Testis (tissue), 3 donors: ENCODE data around the gene LRRC8C. TPM values are rescaled to one million over a fixed set of nuclear protein-coding genes. Genes with fewer than 3 reads are reported as not detected.

Experiments used
- DNase-seq: peaks from one replicate; pipeline ENCODE4 v3.0.0-alpha.2; 2019
- H3K27ac ChIP-seq, 2 donors: fragments of 200-600 bp; sonication (generic); one replicate each; pipeline ENCODE4 v1.5.1; 2019
- H3K27me3 ChIP-seq: fragments of 200-600 bp; sonication (generic); one replicate; pipeline ENCODE4 v1.5.1; 2019
- H3K36me3 ChIP-seq: fragments of 200-600 bp; sonication (generic); one replicate; pipeline ENCODE4 v1.5.1; 2017; ENCODE audit warnings: low read depth; ENCODE audit errors: missing control alignments
- H3K4me1 ChIP-seq: fragments of 200-600 bp; sonication (generic); one replicate; pipeline ENCODE4 v1.5.1; 2019
- H3K4me3 ChIP-seq, 2 donors: fragments of 200-600 bp; sonication (generic); one replicate each; pipeline ENCODE4 v1.5.1; 2017 to 2019
- H3K9me3 ChIP-seq: fragments of 200-600 bp; sonication (generic); one replicate; pipeline ENCODE4 v1.5.1; 2017
- POLR2A ChIP-seq: fragments of 450-650 bp; IDR thresholded peaks from one replicate; pipeline ENCODE4 v1.6.1; 2017; ENCODE audit warnings: antibody characterized with exemption, mild to moderate bottlenecking, moderate library complexity
- WGBS, 2 donors: methylation state at CpG; one replicate each; pipeline ENCODE4 v1.1.5; 2018; 5-methylcytosine and 5-hydroxymethylcytosine counted together
- intact Hi-C: fragments of 100-400 bp; cut with DNase I; formaldehyde crosslinking; loops from one replicate; pipeline ENCODE4 v1.15.1; 2023; ENCODE audit warnings: low total_unique reads
- polyA plus RNA-seq: library from polyadenylated mRNA; stranded (reverse); fragments of 350-450 nt; fragmentation: Illumina TruSeq; extraction: RNeasy Lipid Tissue Mini Kit (QIAGEN cat#74804); gene quantifications from one replicate; pipeline ENCODE4 v1.2.3, GENCODE V29; 2014; ENCODE audit warnings: low read depth, low replicate concordance; ENCODE audit not compliant: insufficient read depth
- total RNA-seq, 2 donors: library from RNA; depleted of rRNA; stranded (reverse); fragments of >200 nt; gene quantifications; one replicate each; pipeline ENCODE4 v1.2.3, GENCODE V29; 2016
- TF ChIP-seq, protein P1 (sequence below), 3 experiments: fragments of 450-650 bp in 2 of 3; fragments of 200-600 bp in 1 of 3; sonication (generic) in 1 of 3; IDR thresholded peaks; one replicate each; pipeline ENCODE4 v1.5.1; 2016 to 2019; ENCODE audit warnings: antibody characterized with exemption in 3 of 3, mild to moderate bottlenecking in 2 of 3, moderate library complexity in 1 of 3

Gene LRRC8C
- total and polyA plus RNA-seq, 3 donors from 2014 or later = 8.2 to 19.8 (median 16.2) TPM

DNA sequence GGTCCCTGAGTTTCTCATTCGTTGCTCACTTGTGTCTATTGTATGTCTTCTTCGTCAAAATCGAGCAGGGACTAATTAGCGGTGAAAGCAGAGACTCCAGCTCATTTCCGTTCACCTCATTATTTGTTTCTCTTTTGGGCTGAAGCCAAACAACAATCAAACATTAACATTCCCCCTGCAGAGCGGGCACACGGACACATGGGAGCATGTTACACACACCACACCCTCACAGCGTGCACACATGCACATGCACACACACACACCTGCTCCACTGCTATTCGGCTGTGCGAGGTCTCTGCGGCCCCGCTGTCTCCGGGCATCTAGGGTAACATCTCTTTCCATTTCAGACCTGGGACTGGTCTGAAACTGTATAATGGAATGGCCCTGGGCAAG is 129.5 kb downstream of the LRRC8C start:
- WGBS, 2 donors = 27 to 45% methylated on average over 13 of the region's 13 CpGs
- peak overlapping the region; percentile 24 to 32 for H3K4me3 ChIP-seq
- no peaks in the 10 kb centered on the region for H3K36me3 ChIP-seq
- H3K4me1 ChIP-seq = peaks cover 6% of the 10 kb centered on the region
- no peak for DNase-seq
- no peaks in the 10 kb centered on the region for H3K9me3 ChIP-seq
- no peak for TF ChIP-seq POLR2A
- TF ChIP-seq, protein P1, sequence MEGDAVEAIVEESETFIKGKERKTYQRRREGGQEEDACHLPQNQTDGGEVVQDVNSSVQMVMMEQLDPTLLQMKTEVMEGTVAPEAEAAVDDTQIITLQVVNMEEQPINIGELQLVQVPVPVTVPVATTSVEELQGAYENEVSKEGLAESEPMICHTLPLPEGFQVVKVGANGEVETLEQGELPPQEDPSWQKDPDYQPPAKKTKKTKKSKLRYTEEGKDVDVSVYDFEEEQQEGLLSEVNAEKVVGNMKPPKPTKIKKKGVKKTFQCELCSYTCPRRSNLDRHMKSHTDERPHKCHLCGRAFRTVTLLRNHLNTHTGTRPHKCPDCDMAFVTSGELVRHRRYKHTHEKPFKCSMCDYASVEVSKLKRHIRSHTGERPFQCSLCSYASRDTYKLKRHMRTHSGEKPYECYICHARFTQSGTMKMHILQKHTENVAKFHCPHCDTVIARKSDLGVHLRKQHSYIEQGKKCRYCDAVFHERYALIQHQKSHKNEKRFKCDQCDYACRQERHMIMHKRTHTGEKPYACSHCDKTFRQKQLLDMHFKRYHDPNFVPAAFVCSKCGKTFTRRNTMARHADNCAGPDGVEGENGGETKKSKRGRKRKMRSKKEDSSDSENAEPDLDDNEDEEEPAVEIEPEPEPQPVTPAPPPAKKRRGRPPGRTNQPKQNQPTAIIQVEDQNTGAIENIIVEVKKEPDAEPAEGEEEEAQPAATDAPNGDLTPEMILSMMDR (IDR thresholded peaks at IDR 0.05) = no peak
- H3K27me3 ChIP-seq = no peaks in the 10 kb centered on the region
- intact Hi-C loops = loop anchor here (5.0 kb wide), 1 partner anchor 280 kb away; no protein-coding TSS in a partner anchor
- no peak overlapping the region for H3K27ac ChIP-seq

DNA sequence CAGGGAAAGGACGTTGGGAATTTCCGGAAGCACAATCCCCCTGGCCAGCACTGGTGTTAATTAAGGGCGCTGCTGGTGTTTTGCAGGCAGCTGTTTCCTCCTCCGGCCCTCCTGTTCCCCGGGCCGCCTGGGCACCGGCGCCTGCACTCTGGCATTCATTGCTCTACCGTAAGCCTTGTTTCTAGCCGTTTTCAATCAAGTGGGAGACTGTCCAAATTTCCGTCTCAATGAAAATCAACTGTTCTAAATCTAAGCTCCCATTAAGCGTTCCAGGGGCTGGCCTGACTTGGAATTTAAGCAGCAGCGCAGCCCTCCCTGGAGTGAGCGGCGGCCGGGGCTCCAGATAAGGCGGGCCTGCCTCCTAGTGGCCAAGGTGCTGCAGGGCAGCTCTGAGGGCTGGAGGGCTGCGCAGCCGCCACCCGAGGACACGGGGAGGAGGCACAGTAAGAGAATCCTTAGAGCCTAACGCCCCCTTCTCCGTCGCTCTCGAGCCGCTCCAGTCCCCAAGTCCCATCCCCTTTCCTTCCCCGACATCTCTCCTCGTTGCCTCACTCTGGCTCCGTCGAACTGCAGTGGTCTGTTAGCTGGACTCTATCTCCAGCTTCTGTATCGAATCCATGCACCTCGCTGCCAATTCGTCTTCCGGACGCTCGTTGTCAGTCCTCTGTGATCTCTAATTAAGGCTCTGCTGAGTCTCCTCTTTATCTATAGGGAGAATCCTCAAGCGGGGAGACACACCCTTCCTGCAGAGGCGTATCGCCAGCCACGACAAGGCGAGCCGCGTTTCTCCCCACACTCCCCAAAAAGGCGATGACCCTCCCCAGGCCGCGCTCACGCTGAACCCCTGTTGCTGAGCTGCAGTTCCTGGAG is 130.1 kb downstream of the LRRC8C start:
- Histone ChIP-seq H3K9me3 (no peaks in the 10 kb centered on the region), H3K27me3 (no peaks in the 10 kb centered on the region), H3K27ac (peak overlapping the region in 1 of 2 donors; percentile 21), H3K4me1 (peaks cover 6% of the 10 kb centered on the region), H3K4me3 (peak overlapping the region; percentile 24 to 32), H3K36me3 (no peaks in the 10 kb centered on the region)
- 2% methylated on average over 47 of the region's 47 CpGs for WGBS, 2 donors
- no peak for TF ChIP-seq POLR2A
- TF ChIP-seq, protein P1 (IDR thresholded peaks at IDR 0.05) = peak; percentile 91 to 96 (median 91)
- intact Hi-C loops = loop anchor here (5.0 kb wide), 1 partner anchor 281 kb away; no protein-coding TSS in a partner anchor
- DNase-seq = peak; percentile 92

- intact Hi-C loops = loop anchor here (5.0 kb wide), 1 partner anchor 281 kb away; no protein-coding TSS in a partner anchor
- H3K27ac ChIP-seq = no peak overlapping the region
- 39 to 47% methylated on average over 5 of the region's 5 CpGs for WGBS, 2 donors
Measured at GRCh38 chr1:89763649-89763986, 130.7 kb downstream of the LRRC8C start.

GRCh38 chr1:89765774-89766173 is 132.9 kb downstream of the LRRC8C start:
- TF ChIP-seq POLR2A = no peak
- TF ChIP-seq, protein P1 (IDR thresholded peaks at IDR 0.05) = no peak
- Histone ChIP-seq H3K9me3 (no peaks in the 10 kb centered on the region), H3K4me1 (peaks cover 6% of the 10 kb centered on the region), H3K4me3 (no peak overlapping the region), H3K27ac (no peak overlapping the region), H3K27me3 (no peaks in the 10 kb centered on the region), H3K36me3 (no peaks in the 10 kb centered on the region)
- intact Hi-C loops = no loop called here
- no peak for DNase-seq
- 80 to 89% methylated on average over 1 of the region's 1 CpG for WGBS, 2 donors

More at GRCh38 chr1:89763649-89763986, 130.7 kb downstream of the LRRC8C start:
- TF ChIP-seq, protein P1 (IDR thresholded peaks at IDR 0.05) = no peak
- TF ChIP-seq POLR2A = no peak
- H3K4me3 ChIP-seq = peak overlapping the region; percentile 24 to 32
- H3K36me3 ChIP-seq = no peaks in the 10 kb centered on the region
- no peaks in the 10 kb centered on the region for H3K9me3 ChIP-seq
- DNase-seq = no peak
- peaks cover 6% of the 10 kb centered on the region for H3K4me1 ChIP-seq
- no peaks in the 10 kb centered on the region for H3K27me3 ChIP-seq
